ENCODE results near the gene UBR1. TPM values are rescaled to one million over a fixed set of nuclear protein-coding genes. Genes with fewer than 3 reads are reported as not detected.
A peak's percentile ranks its signal among the peaks of the same experiment; 100 is the strongest.

Gene UBR1
- total and polyA plus RNA-seq, 2 experiments from 2014 or later = 17.2 to 19.6 TPM

- Histone ChIP-seq H3K27me3 (ENCODE audit: insufficient read depth) (peaks cover 33% of the 10 kb centered on the region), H3K4me3 (peak overlapping the region; percentile 62), H2AFZ (peak overlapping the region; percentile 99), H3K36me3 (ENCODE audit: insufficient read depth) (no peaks in the 10 kb centered on the region), H4K20me1 (replicated peaks; ENCODE audit: insufficient read depth) (no peaks in the 10 kb centered on the region; the same call in 1 of the 2 replicates), H3K4me1 (ENCODE audit: insufficient read depth) (peaks cover 12% of the 10 kb centered on the region; the same call in 1 of the 2 replicates), H3K4me2 (peak overlapping the region; percentile 95), H3K79me2 (replicated peaks; ENCODE audit: insufficient read depth) (no peaks in the 10 kb centered on the region), H3K27ac (ENCODE audit: low read depth) (no peak overlapping the region), H3K9me2 (ENCODE audit: insufficient read depth) (peaks cover 5% of the 10 kb centered on the region; the same call in 1 of the 2 replicates), H3F3A (replicated peaks; ENCODE audit: low read depth) (peaks cover 6% of the 10 kb centered on the region; the same call in 1 of the 2 replicates)
- H3K27me3 Mint-ChIP-seq (ENCODE audit: insufficient read depth, low read depth, poor library complexity) = peaks cover 27% of the 10 kb centered on the region
- DNase-seq (ENCODE audit: low spot score) (peak; percentile 41), ATAC-seq (peak; percentile 51)
- TF ChIP-seq ZNF114 (CRISPR knock-in tag; IDR thresholded peaks at IDR 0.05) = no peak
- TF ChIP-seq NANOG (IDR thresholded peaks at IDR 0.05; ENCODE audit: borderline replicate concordance) = no peak
- TF ChIP-seq EZH2 (IDR thresholded peaks at IDR 0.05; ENCODE audit: low read depth, unreplicated experiment) = peak; percentile 38
- TF ChIP-seq REST (IDR thresholded peaks at IDR 0.05; ENCODE audit: unreplicated experiment) = no peak
- peak overlapping the region; percentile 90 for H3K4me3 Mint-ChIP-seq
- peaks cover 2% of the 10 kb centered on the region; the same call in 1 of the 3 replicates for H3K36me3 Mint-ChIP-seq (ENCODE audit: low read depth)
- H3K27ac Mint-ChIP-seq = no peak overlapping the region
- peaks cover 4% of the 10 kb centered on the region; the same call in 1 of the 3 replicates for H3K9me3 Mint-ChIP-seq
- H3K4me1 Mint-ChIP-seq = peaks cover 15% of the 10 kb centered on the region; the same call in 2 of the 3 replicates
Observed at GRCh38 chr15:43134157-43134635, 28.4 kb upstream of the UBR1 start.

GRCh38 chr15:43133430-43134156 is 27.8 kb upstream of the UBR1 start, which contains the start of gene TMEM62:
TSS of gene TMEM62 (plus strand) at chr15:43133586. CDS start at chr15:43133803, 217 bp downstream.
- Histone ChIP-seq H4K20me1 (replicated peaks; ENCODE audit: insufficient read depth) (no peaks in the 10 kb centered on the region; the same call in 1 of the 2 replicates), H3K4me1 (ENCODE audit: insufficient read depth) (peaks cover 12% of the 10 kb centered on the region; the same call in 1 of the 2 replicates), H3K4me3 (peak within 1 kb of the TSS; percentile 62), H2AFZ (peak within 1 kb of the TSS; percentile 99), H3K4me2 (peak within 1 kb of the TSS; percentile 95), H3K27me3 (ENCODE audit: insufficient read depth) (peaks cover 33% of the 10 kb centered on the region), H3K27ac (ENCODE audit: low read depth) (no peak within 1 kb of the TSS), H3K36me3 (ENCODE audit: insufficient read depth) (no peaks in the 10 kb centered on the region), H3K9me2 (ENCODE audit: insufficient read depth) (peaks cover 5% of the 10 kb centered on the region; the same call in 1 of the 2 replicates), H3F3A (replicated peaks; ENCODE audit: low read depth) (peaks cover 6% of the 10 kb centered on the region; the same call in 1 of the 2 replicates), H3K79me2 (replicated peaks; ENCODE audit: insufficient read depth) (no peaks in the 10 kb centered on the region)
- TF ChIP-seq ZNF114 (CRISPR knock-in tag; IDR thresholded peaks at IDR 0.05) (no peak), POLR2AphosphoS5 (IDR thresholded peaks at IDR 0.05; ENCODE audit: low read depth) (peak; percentile 66)
- TF ChIP-seq, protein P1, sequence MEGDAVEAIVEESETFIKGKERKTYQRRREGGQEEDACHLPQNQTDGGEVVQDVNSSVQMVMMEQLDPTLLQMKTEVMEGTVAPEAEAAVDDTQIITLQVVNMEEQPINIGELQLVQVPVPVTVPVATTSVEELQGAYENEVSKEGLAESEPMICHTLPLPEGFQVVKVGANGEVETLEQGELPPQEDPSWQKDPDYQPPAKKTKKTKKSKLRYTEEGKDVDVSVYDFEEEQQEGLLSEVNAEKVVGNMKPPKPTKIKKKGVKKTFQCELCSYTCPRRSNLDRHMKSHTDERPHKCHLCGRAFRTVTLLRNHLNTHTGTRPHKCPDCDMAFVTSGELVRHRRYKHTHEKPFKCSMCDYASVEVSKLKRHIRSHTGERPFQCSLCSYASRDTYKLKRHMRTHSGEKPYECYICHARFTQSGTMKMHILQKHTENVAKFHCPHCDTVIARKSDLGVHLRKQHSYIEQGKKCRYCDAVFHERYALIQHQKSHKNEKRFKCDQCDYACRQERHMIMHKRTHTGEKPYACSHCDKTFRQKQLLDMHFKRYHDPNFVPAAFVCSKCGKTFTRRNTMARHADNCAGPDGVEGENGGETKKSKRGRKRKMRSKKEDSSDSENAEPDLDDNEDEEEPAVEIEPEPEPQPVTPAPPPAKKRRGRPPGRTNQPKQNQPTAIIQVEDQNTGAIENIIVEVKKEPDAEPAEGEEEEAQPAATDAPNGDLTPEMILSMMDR (conservative IDR thresholded peaks at IDR 0.05; ENCODE audit: low read depth in 2 of 2) = no peak
- H3K27ac Mint-ChIP-seq = no peak within 1 kb of the TSS
- no peaks in the 10 kb centered on the region; the same call in 2 of the 3 replicates for H3K36me3 Mint-ChIP-seq (ENCODE audit: low read depth)
- H3K27me3 Mint-ChIP-seq (ENCODE audit: insufficient read depth, low read depth, poor library complexity) = peaks cover 27% of the 10 kb centered on the region
- peaks cover 7% of the 10 kb centered on the region; the same call in 2 of the 3 replicates for H3K9me3 Mint-ChIP-seq
- H3K4me3 Mint-ChIP-seq = peak within 1 kb of the TSS; percentile 90
- peaks cover 15% of the 10 kb centered on the region; the same call in 2 of the 3 replicates for H3K4me1 Mint-ChIP-seq
- ATAC-seq (peak; percentile 88), DNase-seq (ENCODE audit: low spot score) (peak; percentile 82)
